ENCODE measurements around the gene USP10. TPM values are rescaled to one million over a fixed set of nuclear protein-coding genes. Genes with fewer than 3 reads are reported as not detected.

Gene USP10
- total and polyA plus RNA-seq, 4 donors = 28.2 to 46.1 (median 42.0) TPM

DNA sequence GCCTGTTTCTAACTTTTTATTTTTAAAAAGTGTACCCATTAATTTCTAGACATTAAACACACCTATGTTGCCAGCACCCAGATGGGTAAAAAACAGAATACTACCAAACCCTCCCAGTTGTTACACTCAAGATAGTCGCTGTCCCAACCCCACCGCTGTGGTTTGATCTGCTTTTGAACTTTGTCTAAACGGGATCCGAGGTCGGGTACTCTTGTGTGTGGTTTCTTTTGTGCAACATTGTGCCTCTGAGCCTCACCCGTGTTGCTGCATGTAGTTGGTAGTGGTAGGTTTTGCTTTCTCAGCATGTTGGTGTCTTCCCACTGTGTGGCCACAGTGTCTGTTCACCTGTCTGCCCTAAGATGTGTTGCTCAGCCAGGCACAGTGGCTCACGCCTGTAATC lies 47.2 kb upstream of the USP10 start:
- TF ChIP-seq RXRA (IDR thresholded peaks at IDR 0.05) (no peak), FOXA2 (IDR thresholded peaks at IDR 0.05) (no peak), HNF4G (IDR thresholded peaks at IDR 0.05) (no peak), YY1 (IDR thresholded peaks at IDR 0.05) (no peak), SP1 (IDR thresholded peaks at IDR 0.05) (no peak), ZBTB33 (IDR thresholded peaks at IDR 0.05) (no peak), RAD21 (IDR thresholded peaks at IDR 0.05) (no peak), GABPA (IDR thresholded peaks at IDR 0.05 in 1 of 2, conservative IDR thresholded peaks at IDR 0.05 in 1 of 2) (no peak), TAF1 (conservative IDR thresholded peaks at IDR 0.05) (no peak), HNF4A (conservative IDR thresholded peaks at IDR 0.05) (no peak)
- H3K36me3 ChIP-seq (ENCODE audit: control insufficient read depth in 4 of 4, insufficient read depth in 3 of 4, low read depth in 1 of 4, low read length in 3 of 4) = peaks cover 14 to 35% (median 23%) of the 10 kb centered on the region in 4 donors
- no peak overlapping the region for H3K27ac ChIP-seq (ENCODE audit: low read depth in 1 of 2, low read length in 2 of 2)
- peaks cover 2 to 15% (median 8%) of the 10 kb centered on the region in 4 donors for H3K4me1 ChIP-seq (ENCODE audit: control insufficient read depth in 4 of 4, insufficient read depth in 4 of 4, low read length in 3 of 4)
- H3K9ac ChIP-seq (ENCODE audit: low read depth in 1 of 2, low read length in 2 of 2) = no peak overlapping the region
- H3K4me3 ChIP-seq (ENCODE audit: low read depth in 1 of 3, low read length in 3 of 3) = no peak overlapping the region
- 88% methylated on average over 7 of the region's 7 CpGs for WGBS
- H3K9me3 ChIP-seq (ENCODE audit: control insufficient read depth in 4 of 4, low read length in 3 of 4) = no peaks in the 10 kb centered on the region
- no peaks in the 10 kb centered on the region for H3K27me3 ChIP-seq (ENCODE audit: control insufficient read depth in 4 of 4, insufficient read depth in 4 of 4, low read length in 3 of 4)
- no peak for DNase-seq (ENCODE audit: low spot score)

DNA sequence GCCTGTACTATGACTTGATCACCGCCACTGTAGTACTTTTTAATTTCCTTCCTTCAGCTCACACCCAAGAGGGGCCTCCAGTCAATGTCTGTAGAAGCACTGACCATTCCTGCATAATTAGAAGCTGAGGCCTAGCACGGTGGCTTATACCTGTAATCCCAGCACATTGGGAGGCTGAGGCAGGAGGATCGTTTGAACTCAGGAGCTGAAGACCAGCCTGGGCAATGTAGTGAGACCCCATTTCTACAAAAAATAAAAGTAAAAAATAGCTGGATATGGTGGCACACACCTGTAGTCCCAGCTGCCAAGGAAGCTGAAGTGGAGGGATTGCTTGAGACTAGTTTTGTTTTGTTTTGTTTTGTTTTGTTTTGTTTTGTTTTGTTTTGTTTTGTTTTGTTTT lies 45.6 kb upstream of the USP10 start:
- TF ChIP-seq FOXA2 (IDR thresholded peaks at IDR 0.05) (no peak), GABPA (IDR thresholded peaks at IDR 0.05 in 1 of 2, conservative IDR thresholded peaks at IDR 0.05 in 1 of 2) (no peak), HNF4A (conservative IDR thresholded peaks at IDR 0.05) (no peak), HNF4G (IDR thresholded peaks at IDR 0.05) (no peak), NR2F2 (IDR thresholded peaks at IDR 0.05) (no peak), JUND (IDR thresholded peaks at IDR 0.05) (no peak), ZBTB33 (IDR thresholded peaks at IDR 0.05) (no peak), RXRA (IDR thresholded peaks at IDR 0.05) (no peak), TAF1 (conservative IDR thresholded peaks at IDR 0.05) (no peak), RAD21 (IDR thresholded peaks at IDR 0.05) (no peak), SP1 (IDR thresholded peaks at IDR 0.05) (no peak), FOXA1 (IDR thresholded peaks at IDR 0.05) (no peak), YY1 (IDR thresholded peaks at IDR 0.05) (no peak)
- TF ChIP-seq, protein P1, sequence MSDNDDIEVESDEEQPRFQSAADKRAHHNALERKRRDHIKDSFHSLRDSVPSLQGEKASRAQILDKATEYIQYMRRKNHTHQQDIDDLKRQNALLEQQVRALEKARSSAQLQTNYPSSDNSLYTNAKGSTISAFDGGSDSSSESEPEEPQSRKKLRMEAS (IDR thresholded peaks at IDR 0.05) = no peak
- TF ChIP-seq, protein P2, sequence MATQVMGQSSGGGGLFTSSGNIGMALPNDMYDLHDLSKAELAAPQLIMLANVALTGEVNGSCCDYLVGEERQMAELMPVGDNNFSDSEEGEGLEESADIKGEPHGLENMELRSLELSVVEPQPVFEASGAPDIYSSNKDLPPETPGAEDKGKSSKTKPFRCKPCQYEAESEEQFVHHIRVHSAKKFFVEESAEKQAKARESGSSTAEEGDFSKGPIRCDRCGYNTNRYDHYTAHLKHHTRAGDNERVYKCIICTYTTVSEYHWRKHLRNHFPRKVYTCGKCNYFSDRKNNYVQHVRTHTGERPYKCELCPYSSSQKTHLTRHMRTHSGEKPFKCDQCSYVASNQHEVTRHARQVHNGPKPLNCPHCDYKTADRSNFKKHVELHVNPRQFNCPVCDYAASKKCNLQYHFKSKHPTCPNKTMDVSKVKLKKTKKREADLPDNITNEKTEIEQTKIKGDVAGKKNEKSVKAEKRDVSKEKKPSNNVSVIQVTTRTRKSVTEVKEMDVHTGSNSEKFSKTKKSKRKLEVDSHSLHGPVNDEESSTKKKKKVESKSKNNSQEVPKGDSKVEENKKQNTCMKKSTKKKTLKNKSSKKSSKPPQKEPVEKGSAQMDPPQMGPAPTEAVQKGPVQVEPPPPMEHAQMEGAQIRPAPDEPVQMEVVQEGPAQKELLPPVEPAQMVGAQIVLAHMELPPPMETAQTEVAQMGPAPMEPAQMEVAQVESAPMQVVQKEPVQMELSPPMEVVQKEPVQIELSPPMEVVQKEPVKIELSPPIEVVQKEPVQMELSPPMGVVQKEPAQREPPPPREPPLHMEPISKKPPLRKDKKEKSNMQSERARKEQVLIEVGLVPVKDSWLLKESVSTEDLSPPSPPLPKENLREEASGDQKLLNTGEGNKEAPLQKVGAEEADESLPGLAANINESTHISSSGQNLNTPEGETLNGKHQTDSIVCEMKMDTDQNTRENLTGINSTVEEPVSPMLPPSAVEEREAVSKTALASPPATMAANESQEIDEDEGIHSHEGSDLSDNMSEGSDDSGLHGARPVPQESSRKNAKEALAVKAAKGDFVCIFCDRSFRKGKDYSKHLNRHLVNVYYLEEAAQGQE (IDR thresholded peaks at IDR 0.05) = no peak
- TF ChIP-seq, protein P3, sequence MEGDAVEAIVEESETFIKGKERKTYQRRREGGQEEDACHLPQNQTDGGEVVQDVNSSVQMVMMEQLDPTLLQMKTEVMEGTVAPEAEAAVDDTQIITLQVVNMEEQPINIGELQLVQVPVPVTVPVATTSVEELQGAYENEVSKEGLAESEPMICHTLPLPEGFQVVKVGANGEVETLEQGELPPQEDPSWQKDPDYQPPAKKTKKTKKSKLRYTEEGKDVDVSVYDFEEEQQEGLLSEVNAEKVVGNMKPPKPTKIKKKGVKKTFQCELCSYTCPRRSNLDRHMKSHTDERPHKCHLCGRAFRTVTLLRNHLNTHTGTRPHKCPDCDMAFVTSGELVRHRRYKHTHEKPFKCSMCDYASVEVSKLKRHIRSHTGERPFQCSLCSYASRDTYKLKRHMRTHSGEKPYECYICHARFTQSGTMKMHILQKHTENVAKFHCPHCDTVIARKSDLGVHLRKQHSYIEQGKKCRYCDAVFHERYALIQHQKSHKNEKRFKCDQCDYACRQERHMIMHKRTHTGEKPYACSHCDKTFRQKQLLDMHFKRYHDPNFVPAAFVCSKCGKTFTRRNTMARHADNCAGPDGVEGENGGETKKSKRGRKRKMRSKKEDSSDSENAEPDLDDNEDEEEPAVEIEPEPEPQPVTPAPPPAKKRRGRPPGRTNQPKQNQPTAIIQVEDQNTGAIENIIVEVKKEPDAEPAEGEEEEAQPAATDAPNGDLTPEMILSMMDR (IDR thresholded peaks at IDR 0.05; ENCODE audit: low read depth, low read length, missing input control) = no peak
- TF ChIP-seq, protein P4, sequence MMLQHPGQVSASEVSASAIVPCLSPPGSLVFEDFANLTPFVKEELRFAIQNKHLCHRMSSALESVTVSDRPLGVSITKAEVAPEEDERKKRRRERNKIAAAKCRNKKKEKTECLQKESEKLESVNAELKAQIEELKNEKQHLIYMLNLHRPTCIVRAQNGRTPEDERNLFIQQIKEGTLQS (IDR thresholded peaks at IDR 0.05) = no peak
- peaks cover 17 to 42% (median 28%) of the 10 kb centered on the region in 4 donors for H3K36me3 ChIP-seq (ENCODE audit: control insufficient read depth in 4 of 4, insufficient read depth in 3 of 4, low read depth in 1 of 4, low read length in 3 of 4)
- H3K27ac ChIP-seq (ENCODE audit: low read depth in 1 of 2, low read length in 2 of 2) = no peak overlapping the region
- DNase-seq (ENCODE audit: low spot score) = no peak
- H3K9ac ChIP-seq (ENCODE audit: low read depth in 1 of 2, low read length in 2 of 2) = no peak overlapping the region
- no peaks in the 10 kb centered on the region for H3K9me3 ChIP-seq (ENCODE audit: control insufficient read depth in 4 of 4, low read length in 3 of 4)
- no peak overlapping the region for H3K4me3 ChIP-seq (ENCODE audit: low read depth in 1 of 3, low read length in 3 of 3)
- WGBS = 96% methylated on average over 3 of the region's 3 CpGs
- H3K4me1 ChIP-seq (ENCODE audit: control insufficient read depth in 4 of 4, insufficient read depth in 4 of 4, low read length in 3 of 4) = peaks cover 0 to 14% (median 6%) of the 10 kb centered on the region in 4 donors
- no peaks in the 10 kb centered on the region for H3K27me3 ChIP-seq (ENCODE audit: control insufficient read depth in 4 of 4, insufficient read depth in 4 of 4, low read length in 3 of 4)

Data from liver (tissue), 9 donors.